HepG2 (cell line): Measurements from ENCODE around the gene DNM1. TPM values are rescaled to one million over a fixed set of nuclear protein-coding genes. Genes with fewer than 3 reads are reported as not detected.
A peak's percentile ranks its signal among the peaks of the same experiment; 100 is the strongest.

Source experiments
- EEA1 ChIP-seq: sonication (generic); formaldehyde crosslinking; IDR thresholded peaks from 2 replicates; pipeline ENCODE4 v1.5.1; 2020; ENCODE audit warnings: mild to moderate bottlenecking, missing genetic modification reagents, borderline replicate concordance
- HES4 ChIP-seq: sonication (generic); formaldehyde crosslinking; IDR thresholded peaks from 2 replicates; pipeline ENCODE4 v1.9.0; 2021; ENCODE audit warnings: mild to moderate bottlenecking, missing genetic modification reagents, borderline replicate concordance
- HNRNPL ChIP-seq: fragments of 200-400 bp; formaldehyde crosslinking; IDR thresholded peaks from 2 replicates; pipeline ENCODE4 v1.6.1; 2017; ENCODE audit warnings: mild to moderate bottlenecking, low read depth, low read length
- HNRNPLL ChIP-seq: fragments of 200-400 bp; formaldehyde crosslinking; IDR thresholded peaks from 2 replicates; pipeline ENCODE4 v1.6.1; 2017; ENCODE audit warnings: mild to moderate bottlenecking, low read depth, low read length; ENCODE audit not compliant: poor library complexity, severe bottlenecking
- KLF16 ChIP-seq, 2 experiments: sonication (generic) in 1 of 2; formaldehyde crosslinking in 1 of 2; IDR thresholded peaks; 2 replicates each; pipeline versions ENCODE4 v1.6.1 to v1.8.0; 2016 to 2023; ENCODE audit warnings: missing genetic modification reagents in 2 of 2, missing compliant biosample characterization in 1 of 2
- MIER2 ChIP-seq: IDR thresholded peaks from 2 replicates; pipeline ENCODE4 v1.6.1; 2016; ENCODE audit warnings: missing biosample characterization, missing genetic modification reagents
- MXI1 ChIP-seq: IDR thresholded peaks from 3 replicates; pipeline ENCODE4 v1.6.1; 2012; ENCODE audit warnings: low read depth, low read length, inconsistent platforms, borderline replicate concordance
- PRMT3 ChIP-seq: sonication (generic); formaldehyde crosslinking; IDR thresholded peaks from 2 replicates; pipeline ENCODE4 v1.8.1; 2022; ENCODE audit warnings: low read depth, mild to moderate bottlenecking, moderate library complexity, missing genetic modification reagents, borderline replicate concordance
- TCF7 ChIP-seq: sonication (generic); IDR thresholded peaks from 2 replicates; pipeline ENCODE4 v1.6.1; 2016; ENCODE audit warnings: antibody characterized with exemption, low read depth
- U2AF2 ChIP-seq: fragments of 200-400 bp; formaldehyde crosslinking; IDR thresholded peaks from 2 replicates; pipeline ENCODE4 v1.6.1; 2017; ENCODE audit warnings: low read depth, mild to moderate bottlenecking, low read length
- YEATS2 ChIP-seq: sonication (generic); formaldehyde crosslinking; IDR thresholded peaks from 2 replicates; pipeline ENCODE4 v1.4.0; 2020; ENCODE audit warnings: missing genetic modification reagents, borderline replicate concordance
- ZNF18 ChIP-seq: sonication (generic); formaldehyde crosslinking; IDR thresholded peaks from 2 replicates; pipeline ENCODE4 v1.8.0; 2022; ENCODE audit warnings: mild to moderate bottlenecking, missing genetic modification reagents; ENCODE audit not compliant: insufficient replicate concordance
- ZNF329 ChIP-seq: sonication (generic); formaldehyde crosslinking; IDR thresholded peaks from 2 replicates; pipeline ENCODE4 v1.9.0; 2021; ENCODE audit warnings: low read depth, mild to moderate bottlenecking, missing genetic modification reagents
- ZNF331 ChIP-seq: sonication (generic); formaldehyde crosslinking; IDR thresholded peaks from 2 replicates; pipeline ENCODE4 v1.4.0; 2020; ENCODE audit warnings: missing genetic modification reagents
- ZNF597 ChIP-seq: sonication (generic); formaldehyde crosslinking; IDR thresholded peaks from 2 replicates; pipeline ENCODE4 v1.5.0; 2020; ENCODE audit warnings: missing genetic modification reagents
- ZNF605 ChIP-seq: sonication (generic); formaldehyde crosslinking; IDR thresholded peaks from 2 replicates; pipeline ENCODE4 v1.8.0; 2022; ENCODE audit warnings: mild to moderate bottlenecking, missing genetic modification reagents
- ZNF619 ChIP-seq: sonication (generic); formaldehyde crosslinking; IDR thresholded peaks from 2 replicates; pipeline ENCODE4 v1.4.0; 2020; ENCODE audit warnings: mild to moderate bottlenecking, missing genetic modification reagents
- ZSCAN25 ChIP-seq: sonication (generic); formaldehyde crosslinking; IDR thresholded peaks from 2 replicates; pipeline ENCODE4 v1.8.0; 2022; ENCODE audit warnings: mild to moderate bottlenecking, missing genetic modification reagents
- polyA plus RNA-seq, 8 experiments: library from polyadenylated mRNA; depleted of rRNA in 3 of 8; stranded (reverse) in 7 of 8; unstranded in 1 of 8; fragments of >200 nt; fragmentation: Illumina TruSeq in 4 of 8; extraction: Trizol in 4 of 8; gene quantifications; 2 replicates each; pipeline versions ENCODE4 v1.2.1 to v1.2.3, GENCODE V29; 2011 to 2016; ENCODE audit warnings: low read depth in 4 of 8, missing spikeins in 1 of 8, mixed read lengths in 1 of 8; ENCODE audit not compliant: insufficient read depth in 1 of 8
- total RNA-seq, 5 experiments: library from RNA; depleted of rRNA; stranded (reverse); fragments of >200 nt; fragmentation: Illumina TruSeq; extraction: Trizol; gene quantifications; 2 replicates each; pipeline ENCODE4 v1.2.3, GENCODE V29; 2016; ENCODE audit warnings: low read depth in 1 of 5
- TF ChIP-seq, protein P1 (sequence below): sonication (generic); formaldehyde crosslinking; IDR thresholded peaks from 2 replicates; pipeline ENCODE4 v1.5.1; 2020; ENCODE audit warnings: missing genetic modification reagents, mild to moderate bottlenecking, borderline replicate concordance
- TF ChIP-seq, protein P2 (sequence below): sonication (generic); formaldehyde crosslinking; IDR thresholded peaks from 2 replicates; pipeline ENCODE4 v1.4.0; 2020; ENCODE audit warnings: missing genetic modification reagents

Gene DNM1
- total and polyA plus RNA-seq, 2 of the 13 experiments (the other 11 are each of a cell fraction or from before 2014, with no cell fraction given), result 0.13 to 0.58 TPM

GRCh38 chr9:128191406-128192046 is 11.7 kb upstream of the DNM1 start, which contains the start of gene CIZ1 (continued):
- TF ChIP-seq ZSCAN25 (CRISPR knock-in tag) (0 out of 2 replicates have a peak, but pooled peaks have one; percentile 22), ZNF597 (no peak), ZNF605 (CRISPR knock-in tag) (peak; percentile 89), PRMT3 (CRISPR knock-in tag) (0 out of 2 replicates have a peak, but pooled peaks have one; percentile 65), HNRNPLL (peak; percentile 84), TCF7 (no peak), KLF16 (CRISPR knock-in tag; IDR thresholded peaks at IDR 0.05) (peak; percentile 14 to 60; a peak in 1 of 4 replicates), HNRNPL (0 out of 2 replicates have a peak, but pooled peaks have one; percentile 20), ZNF619 (0 out of 2 replicates have a peak, but pooled peaks have one; percentile 7), ZNF329 (peak; percentile 74; the same call in 1 of the 2 replicates), ZNF18 (peak; percentile 77), U2AF2 (no peak), YEATS2 (CRISPR knock-in tag) (peak; percentile 55), HES4 (CRISPR knock-in tag) (peak; percentile 67; the same call in 1 of the 2 replicates), ZNF331 (CRISPR knock-in tag) (peak; percentile 24; the same call in 1 of the 2 replicates), EEA1 (CRISPR knock-in tag) (peak; percentile 57), MXI1 (0 out of 3 replicates have a peak, but pooled peaks have one; percentile 32), MIER2 (CRISPR knock-in tag) (no peak)
- TF ChIP-seq, protein P1, sequence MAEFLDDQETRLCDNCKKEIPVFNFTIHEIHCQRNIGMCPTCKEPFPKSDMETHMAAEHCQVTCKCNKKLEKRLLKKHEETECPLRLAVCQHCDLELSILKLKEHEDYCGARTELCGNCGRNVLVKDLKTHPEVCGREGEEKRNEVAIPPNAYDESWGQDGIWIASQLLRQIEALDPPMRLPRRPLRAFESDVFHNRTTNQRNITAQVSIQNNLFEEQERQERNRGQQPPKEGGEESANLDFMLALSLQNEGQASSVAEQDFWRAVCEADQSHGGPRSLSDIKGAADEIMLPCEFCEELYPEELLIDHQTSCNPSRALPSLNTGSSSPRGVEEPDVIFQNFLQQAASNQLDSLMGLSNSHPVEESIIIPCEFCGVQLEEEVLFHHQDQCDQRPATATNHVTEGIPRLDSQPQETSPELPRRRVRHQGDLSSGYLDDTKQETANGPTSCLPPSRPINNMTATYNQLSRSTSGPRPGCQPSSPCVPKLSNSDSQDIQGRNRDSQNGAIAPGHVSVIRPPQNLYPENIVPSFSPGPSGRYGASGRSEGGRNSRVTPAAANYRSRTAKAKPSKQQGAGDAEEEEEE (CRISPR knock-in tag), result peak; percentile 26; the same call in 1 of the 2 replicates
- TF ChIP-seq, protein P2, sequence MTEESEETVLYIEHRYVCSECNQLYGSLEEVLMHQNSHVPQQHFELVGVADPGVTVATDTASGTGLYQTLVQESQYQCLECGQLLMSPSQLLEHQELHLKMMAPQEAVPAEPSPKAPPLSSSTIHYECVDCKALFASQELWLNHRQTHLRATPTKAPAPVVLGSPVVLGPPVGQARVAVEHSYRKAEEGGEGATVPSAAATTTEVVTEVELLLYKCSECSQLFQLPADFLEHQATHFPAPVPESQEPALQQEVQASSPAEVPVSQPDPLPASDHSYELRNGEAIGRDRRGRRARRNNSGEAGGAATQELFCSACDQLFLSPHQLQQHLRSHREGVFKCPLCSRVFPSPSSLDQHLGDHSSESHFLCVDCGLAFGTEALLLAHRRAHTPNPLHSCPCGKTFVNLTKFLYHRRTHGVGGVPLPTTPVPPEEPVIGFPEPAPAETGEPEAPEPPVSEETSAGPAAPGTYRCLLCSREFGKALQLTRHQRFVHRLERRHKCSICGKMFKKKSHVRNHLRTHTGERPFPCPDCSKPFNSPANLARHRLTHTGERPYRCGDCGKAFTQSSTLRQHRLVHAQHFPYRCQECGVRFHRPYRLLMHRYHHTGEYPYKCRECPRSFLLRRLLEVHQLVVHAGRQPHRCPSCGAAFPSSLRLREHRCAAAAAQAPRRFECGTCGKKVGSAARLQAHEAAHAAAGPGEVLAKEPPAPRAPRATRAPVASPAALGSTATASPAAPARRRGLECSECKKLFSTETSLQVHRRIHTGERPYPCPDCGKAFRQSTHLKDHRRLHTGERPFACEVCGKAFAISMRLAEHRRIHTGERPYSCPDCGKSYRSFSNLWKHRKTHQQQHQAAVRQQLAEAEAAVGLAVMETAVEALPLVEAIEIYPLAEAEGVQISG (CRISPR knock-in tag), result peak; percentile 99
